Brain microvascular endothelial cell (primary cell): ENCODE data around the gene VPS9D1.
A peak's percentile ranks its signal among the peaks of the same experiment; 100 is the strongest.
"Not testable (repeated sequence)": the region's sequence is repeated elsewhere in the genome, so short reads cannot be mapped to it uniquely, and the experiment has no call there.

ENCODE experiments used
- DNase-seq: peaks from one replicate; pipeline ENCODE4 v3.0.0-alpha.2; 2020
- H3K27ac ChIP-seq: fragments of 250-450 bp; sonication (Bioruptor Pico); 2 replicates; pipeline ENCODE4 v1.5.1; 2020; ENCODE audit warnings: mild to moderate bottlenecking, moderate library complexity
- H3K27me3 ChIP-seq: fragments of 250-450 bp; sonication (Bioruptor Pico); replicated peaks from 2 replicates; pipeline ENCODE4 v1.5.1; 2020; ENCODE audit warnings: mild to moderate bottlenecking
- H3K36me3 ChIP-seq: fragments of 250-450 bp; sonication (Bioruptor Pico); replicated peaks from 2 replicates; pipeline ENCODE4 v1.5.1; 2020; ENCODE audit warnings: mild to moderate bottlenecking
- H3K4me3 ChIP-seq: 2 replicates; pipeline ENCODE4 v1.5.1; 2011; ENCODE audit warnings: low read depth, mild to moderate bottlenecking, control low read depth, low read length, moderate library complexity
- in situ Hi-C: cut with HindIII; loops from 2 replicates; pipeline ENCODE4 v1.10.0; 2017; ENCODE audit warnings: low sequenced_read_pairs, low pct_ligation_motif_present
- TF ChIP-seq, protein P1 (sequence below): IDR thresholded peaks from 2 replicates; pipeline ENCODE4 v1.5.1; 2011; ENCODE audit warnings: low read depth, mild to moderate bottlenecking, moderate library complexity, low read length, control low read depth, inconsistent platforms; ENCODE audit errors: missing control alignments

The VPS9D1 gene

DNA sequence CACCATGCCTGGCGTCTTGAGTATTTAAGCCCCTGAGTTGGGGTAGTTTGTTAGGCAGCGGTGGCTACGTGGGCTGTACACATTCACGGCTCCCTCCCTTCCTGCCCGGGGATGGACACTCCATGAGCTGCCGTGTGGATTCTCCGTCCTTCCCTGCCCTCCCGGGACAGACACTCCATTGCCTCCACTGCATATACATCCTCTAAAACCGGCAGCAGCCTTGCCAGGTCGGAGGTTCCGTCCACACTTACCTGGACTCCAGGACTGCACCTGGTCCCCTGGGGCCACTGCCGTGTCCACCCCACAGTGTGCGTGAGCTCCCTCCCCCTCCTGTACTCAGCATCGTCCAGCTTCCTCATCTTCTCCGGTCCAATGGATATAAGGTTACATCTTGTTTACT, 15.7 kb downstream of the VPS9D1 start:
- H3K36me3 ChIP-seq = no peaks in the 10 kb centered on the region
- DNase-seq = no peak
- no peak overlapping the region for H3K4me3 ChIP-seq
- no peaks in the 10 kb centered on the region for H3K27me3 ChIP-seq
- in situ Hi-C loops = no loop called here
- no peak overlapping the region for H3K27ac ChIP-seq
- TF ChIP-seq, protein P1, sequence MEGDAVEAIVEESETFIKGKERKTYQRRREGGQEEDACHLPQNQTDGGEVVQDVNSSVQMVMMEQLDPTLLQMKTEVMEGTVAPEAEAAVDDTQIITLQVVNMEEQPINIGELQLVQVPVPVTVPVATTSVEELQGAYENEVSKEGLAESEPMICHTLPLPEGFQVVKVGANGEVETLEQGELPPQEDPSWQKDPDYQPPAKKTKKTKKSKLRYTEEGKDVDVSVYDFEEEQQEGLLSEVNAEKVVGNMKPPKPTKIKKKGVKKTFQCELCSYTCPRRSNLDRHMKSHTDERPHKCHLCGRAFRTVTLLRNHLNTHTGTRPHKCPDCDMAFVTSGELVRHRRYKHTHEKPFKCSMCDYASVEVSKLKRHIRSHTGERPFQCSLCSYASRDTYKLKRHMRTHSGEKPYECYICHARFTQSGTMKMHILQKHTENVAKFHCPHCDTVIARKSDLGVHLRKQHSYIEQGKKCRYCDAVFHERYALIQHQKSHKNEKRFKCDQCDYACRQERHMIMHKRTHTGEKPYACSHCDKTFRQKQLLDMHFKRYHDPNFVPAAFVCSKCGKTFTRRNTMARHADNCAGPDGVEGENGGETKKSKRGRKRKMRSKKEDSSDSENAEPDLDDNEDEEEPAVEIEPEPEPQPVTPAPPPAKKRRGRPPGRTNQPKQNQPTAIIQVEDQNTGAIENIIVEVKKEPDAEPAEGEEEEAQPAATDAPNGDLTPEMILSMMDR = no peak

DNA sequence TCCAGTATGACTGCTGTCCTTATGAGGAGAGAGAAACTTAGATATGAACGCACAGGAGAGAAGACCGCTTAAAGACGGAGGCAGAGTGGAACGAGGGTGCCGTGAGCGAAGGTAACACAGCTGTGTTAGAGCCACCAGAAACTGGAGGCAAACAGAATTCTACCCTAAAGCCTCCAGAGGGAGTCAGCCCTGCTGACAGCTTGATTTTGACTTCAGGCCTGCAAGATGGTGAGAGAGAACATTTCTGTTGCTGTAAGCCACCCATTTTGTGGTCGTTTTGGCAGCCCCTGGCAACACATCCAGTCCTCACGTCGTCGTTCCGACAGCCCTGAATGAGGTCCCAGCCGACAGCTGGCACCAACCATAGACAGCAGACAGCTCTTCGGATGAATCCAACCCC, 16.4 kb downstream of the VPS9D1 start:
- TF ChIP-seq, protein P1 = peak; percentile 38
- no peak overlapping the region for H3K4me3 ChIP-seq
- no peaks in the 10 kb centered on the region for H3K27me3 ChIP-seq
- in situ Hi-C loops = no loop called here
- no peak for DNase-seq
- no peak overlapping the region for H3K27ac ChIP-seq
- H3K36me3 ChIP-seq = no peaks in the 10 kb centered on the region

DNA sequence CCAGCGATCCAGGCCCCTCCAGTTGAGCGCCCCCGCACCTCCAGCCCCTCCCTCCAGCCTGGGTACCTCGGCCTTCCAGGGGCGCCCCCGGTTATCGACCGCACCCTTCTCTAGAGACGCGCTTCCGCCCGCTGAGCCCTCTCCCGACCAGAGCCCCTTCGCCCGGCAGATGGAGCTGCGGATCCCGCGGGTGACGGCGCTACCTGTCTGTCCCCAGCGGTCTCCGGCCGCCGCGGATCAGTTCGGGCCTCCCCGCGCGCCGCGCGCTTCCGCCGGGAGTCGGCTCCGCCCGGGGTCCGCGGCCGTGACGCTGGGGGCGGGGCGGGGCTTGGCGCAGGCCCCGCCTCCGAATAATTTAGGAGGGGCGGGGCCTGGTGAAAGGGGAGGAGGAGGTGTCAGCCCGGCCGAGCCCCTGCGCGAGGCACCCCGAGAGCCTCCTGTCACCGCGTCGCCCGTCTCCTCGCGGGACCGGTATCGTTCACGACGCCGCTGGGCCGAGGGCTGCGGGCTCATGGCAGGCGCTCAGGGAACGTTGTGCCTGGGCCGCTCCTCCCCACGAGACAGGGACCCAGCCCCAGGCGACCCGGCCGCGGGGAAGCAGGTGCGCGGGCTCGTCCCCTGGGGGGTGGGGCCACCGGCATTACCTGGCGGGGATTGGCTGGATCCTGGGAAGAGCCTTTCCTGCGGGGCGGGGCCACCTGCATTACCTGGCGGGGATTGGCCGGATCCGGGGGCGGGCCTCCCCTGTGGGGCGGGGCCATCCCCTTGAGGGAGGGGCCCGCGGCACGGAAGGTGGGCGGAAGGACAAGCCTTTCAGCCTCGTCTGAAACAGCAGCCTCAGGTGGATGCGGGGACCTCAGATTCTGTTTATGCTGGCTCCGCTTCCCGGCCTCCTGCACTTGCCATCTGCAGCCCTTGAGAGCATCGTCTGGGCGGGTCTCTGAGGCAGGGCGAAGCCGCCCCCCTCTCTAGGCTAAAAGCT, 19.0 kb downstream of the VPS9D1 start, which contains the start of gene SPATA2L:
Gene SPATA2L, minus strand, starts transcription at position 281 of the 982 bp plus-strand sequence. CDS start 473 bp downstream, outside the sequence.
- peak; percentile 85 for DNase-seq
- TF ChIP-seq, protein P1 = peak; percentile 28
- peak within 1 kb of the TSS; percentile 77 for H3K4me3 ChIP-seq
- H3K36me3 ChIP-seq = peaks cover 3% of the 10 kb centered on the region
- in situ Hi-C loops = no loop called here
- no peaks in the 10 kb centered on the region for H3K27me3 ChIP-seq
- peak within 1 kb of the TSS; percentile 42 for H3K27ac ChIP-seq

DNA sequence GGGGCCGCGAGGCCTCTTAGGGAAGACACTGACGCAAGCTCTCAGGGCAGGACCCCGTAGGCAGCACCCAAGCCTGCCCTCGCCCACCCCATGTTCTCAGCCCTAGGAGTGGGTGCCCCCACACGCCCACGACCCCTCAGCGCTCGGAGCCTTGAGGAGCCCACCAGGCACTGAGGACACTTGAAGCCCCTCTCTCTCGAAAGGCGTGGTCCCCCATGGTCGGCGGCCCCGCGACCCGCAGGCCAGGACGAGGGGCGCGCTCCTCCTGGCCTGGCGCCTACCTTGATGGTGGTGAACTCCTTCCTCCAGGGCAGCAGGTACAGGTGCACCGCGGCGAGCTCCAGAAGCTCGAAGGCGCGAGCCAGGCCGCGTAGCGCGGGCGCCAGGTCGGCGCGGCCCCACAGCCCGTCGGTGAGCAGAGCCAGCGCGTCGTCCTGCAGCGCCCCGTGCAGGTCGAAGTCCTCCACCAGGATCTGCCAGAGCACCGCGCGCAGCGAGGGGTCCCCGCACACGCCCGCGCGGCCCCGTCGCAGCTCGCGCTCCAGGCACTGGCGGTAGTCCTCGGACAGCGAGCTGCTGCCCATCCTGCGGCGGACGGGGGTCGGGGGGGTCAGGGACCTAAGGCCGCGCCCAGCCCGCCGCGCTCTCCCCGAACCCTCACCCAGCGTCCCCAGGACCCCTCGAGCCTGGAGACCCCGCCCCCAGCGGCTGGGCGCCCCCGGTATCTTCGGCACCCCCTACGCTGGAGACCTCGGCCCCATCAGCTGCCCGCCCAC, 19.9 kb downstream of the VPS9D1 start:
- DNase-seq = no peak
- peak overlapping the region; percentile 42 for H3K27ac ChIP-seq
- peak overlapping the region; percentile 77 for H3K4me3 ChIP-seq
- H3K27me3 ChIP-seq = no peaks in the 10 kb centered on the region
- TF ChIP-seq, protein P1 = peak; percentile 33
- in situ Hi-C loops = no loop called here
- H3K36me3 ChIP-seq = peaks cover 7% of the 10 kb centered on the region

DNA sequence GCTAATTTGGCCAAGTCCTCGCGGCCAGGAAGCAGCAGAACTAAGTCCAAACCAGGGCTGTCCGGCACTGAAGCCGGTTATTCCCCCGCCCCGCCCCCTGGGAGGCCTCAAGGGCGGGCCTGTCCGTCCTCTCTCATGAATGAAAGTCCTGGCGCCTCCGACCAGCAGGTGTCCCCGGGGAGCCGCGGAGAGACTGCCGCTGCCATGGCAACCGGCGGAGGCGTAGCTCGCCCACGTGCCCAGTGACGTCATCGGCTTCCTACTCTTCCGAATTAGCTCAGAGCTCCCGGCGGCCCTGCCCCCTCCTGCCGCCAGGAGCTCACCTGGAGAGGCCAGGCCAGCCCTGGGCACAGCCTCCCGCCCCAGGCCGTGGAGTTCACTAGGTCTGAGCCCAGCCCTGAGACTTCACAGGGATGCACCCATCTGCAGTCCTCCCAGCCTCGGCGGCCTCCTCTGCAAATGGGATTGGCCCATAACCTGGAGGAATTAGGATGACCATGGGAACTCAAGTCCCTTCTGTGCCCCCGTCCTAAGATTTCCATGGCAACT, 20.5 kb downstream of the VPS9D1 start:
- peaks cover 13% of the 10 kb centered on the region for H3K36me3 ChIP-seq
- DNase-seq = peak; percentile 96
- peak overlapping the region; percentile 42 for H3K27ac ChIP-seq
- in situ Hi-C loops = no loop called here
- peak overlapping the region; percentile 77 for H3K4me3 ChIP-seq
- H3K27me3 ChIP-seq = no peaks in the 10 kb centered on the region
- TF ChIP-seq, protein P1 = peak; percentile 73

DNA sequence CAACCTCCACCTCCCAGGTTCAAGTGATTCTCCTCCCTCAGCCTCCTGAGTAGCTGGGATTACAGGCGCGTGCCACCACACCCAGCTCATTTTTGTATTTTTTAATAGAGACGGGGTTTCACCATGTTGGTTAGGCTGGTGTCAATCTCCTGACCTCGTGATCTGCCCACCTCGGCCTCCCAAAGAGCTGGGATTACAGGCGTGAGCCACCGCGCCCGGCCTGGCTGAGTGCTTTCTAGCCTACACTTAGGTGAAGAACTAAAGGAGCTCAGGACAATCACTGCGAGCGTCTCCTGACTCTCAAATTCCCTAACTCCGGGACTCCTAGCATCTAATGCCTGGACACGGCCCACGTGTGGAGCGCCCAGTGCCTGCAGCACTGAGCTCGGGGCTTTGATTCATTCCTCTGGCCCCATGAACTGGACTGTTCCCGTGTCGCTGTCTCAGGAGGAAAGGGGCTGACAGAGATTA, 21.0 kb downstream of the VPS9D1 start:
- in situ Hi-C loops, H3K27ac ChIP-seq, DNase-seq, H3K27me3 ChIP-seq: not testable (repeated sequence)
- Histone ChIP-seq H3K4me3 (peak overlapping the region; percentile 31), H3K36me3 (peaks cover 16% of the 10 kb centered on the region)

DNA sequence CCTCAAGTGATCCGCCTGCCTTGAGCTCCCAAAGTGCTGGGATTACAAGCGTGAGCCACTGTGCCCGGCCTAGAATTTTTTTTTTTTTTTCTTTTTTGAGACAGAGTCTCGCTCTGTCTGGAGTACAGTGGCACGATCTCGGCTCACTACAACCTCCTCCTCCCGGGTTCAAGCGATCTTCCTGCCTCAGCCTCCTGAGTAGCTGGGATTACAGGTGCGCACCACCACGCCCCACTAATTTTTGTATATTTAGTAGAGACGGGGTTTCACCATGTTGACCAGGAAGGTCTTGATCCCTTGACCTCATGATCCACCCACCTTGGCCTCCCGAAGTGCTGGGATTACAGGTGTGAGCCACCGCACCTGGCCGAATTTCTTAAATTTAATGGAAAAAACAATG, 22.0 kb downstream of the VPS9D1 start:
- H3K27ac ChIP-seq, H3K27me3 ChIP-seq, DNase-seq, in situ Hi-C loops, H3K4me3 ChIP-seq: not testable (repeated sequence)
- peaks cover 24% of the 10 kb centered on the region for H3K36me3 ChIP-seq
